Jurkat, Clone E6-1 (cell line): ENCODE results near the gene CLRN3.

Experiments
- DNase-seq: peaks from one replicate; pipeline ENCODE4 v3.0.0-alpha.2; 2011; ENCODE audit warnings: low read depth, low spot score
- H3K4me3 ChIP-seq: 2 replicates; pipeline ENCODE4 v1.5.1; 2011; ENCODE audit warnings: mild to moderate bottlenecking, low read length, control low read depth, moderate library complexity

CLRN3 gene

GRCh38 chr10:127905001-127905847 is 12.5 kb upstream of the CLRN3 start:
- H3K4me3 ChIP-seq: no peak overlapping the region
- DNase-seq: no peak

GRCh38 chr10:127904311-127905000 is 11.7 kb upstream of the CLRN3 start:
- H3K4me3 ChIP-seq: no peak overlapping the region
- DNase-seq: no peak

- no peak overlapping the region for H3K4me3 ChIP-seq
- no peak for DNase-seq
Measured at GRCh38 chr10:127903789-127904188, 11.0 kb upstream of the CLRN3 start.

- no peak overlapping the region for H3K4me3 ChIP-seq
- DNase-seq: no peak
Measured at GRCh38 chr10:127899766-127900387, 7.1 kb upstream of the CLRN3 start.

GRCh38 chr10:127897177-127897576 is 4.4 kb upstream of the CLRN3 start:
- H3K4me3 ChIP-seq: no peak overlapping the region
- DNase-seq: no peak

GRCh38 chr10:127896590-127896989 is 3.8 kb upstream of the CLRN3 start:
- no peak overlapping the region for H3K4me3 ChIP-seq
- no peak for DNase-seq

- H3K4me3 ChIP-seq: no peak overlapping the region
- no peak for DNase-seq
Measured at GRCh38 chr10:127894146-127894545, 1.4 kb upstream of the CLRN3 start.

GRCh38 chr10:127890832-127891334 is 1.9 kb downstream of the CLRN3 start:
- no peak for DNase-seq
- no peak overlapping the region for H3K4me3 ChIP-seq

GRCh38 chr10:127890216-127890615 is 2.5 kb downstream of the CLRN3 start:
- no peak for DNase-seq
- H3K4me3 ChIP-seq: no peak overlapping the region

GRCh38 chr10:127889605-127890195 is 3.0 kb downstream of the CLRN3 start:
- no peak overlapping the region for H3K4me3 ChIP-seq
- no peak for DNase-seq

- no peak for DNase-seq
- no peak overlapping the region for H3K4me3 ChIP-seq
Measured at GRCh38 chr10:127888521-127889312, 4.0 kb downstream of the CLRN3 start.

- H3K4me3 ChIP-seq: no peak overlapping the region
- no peak for DNase-seq
Measured at GRCh38 chr10:127887541-127888415, 5.0 kb downstream of the CLRN3 start.

- H3K4me3 ChIP-seq: no peak overlapping the region
- DNase-seq: no peak
Measured at GRCh38 chr10:127886371-127887051, 6.2 kb downstream of the CLRN3 start.

- DNase-seq: no peak
Measured at GRCh38 chr10:127884501-127884900, 8.2 kb downstream of the CLRN3 start.

GRCh38 chr10:127883516-127883915 is 9.2 kb downstream of the CLRN3 start:
- no peak for DNase-seq
- H3K4me3 ChIP-seq: no peak overlapping the region

More at GRCh38 chr10:127884501-127884900, 8.2 kb downstream of the CLRN3 start:
- no peak overlapping the region for H3K4me3 ChIP-seq

GRCh38 chr10:127882801-127883459 is 9.8 kb downstream of the CLRN3 start:
- no peak for DNase-seq
- H3K4me3 ChIP-seq: no peak overlapping the region

GRCh38 chr10:127882391-127882790 is 10.3 kb downstream of the CLRN3 start:
- no peak for DNase-seq

More at GRCh38 chr10:127882391-127882790, 10.3 kb downstream of the CLRN3 start:
- H3K4me3 ChIP-seq: no peak overlapping the region
